Measurements from ENCODE around the gene JARID2.

The JARID2 gene

GRCh38 chr6:15477746-15478145, 231.9 kb downstream of the JARID2 start:
- no peak for DNase-seq

- DNase-seq: no peak
These were observed 233.9 kb downstream of the JARID2 start for GRCh38 chr6:15479761-15480160.

DNA sequence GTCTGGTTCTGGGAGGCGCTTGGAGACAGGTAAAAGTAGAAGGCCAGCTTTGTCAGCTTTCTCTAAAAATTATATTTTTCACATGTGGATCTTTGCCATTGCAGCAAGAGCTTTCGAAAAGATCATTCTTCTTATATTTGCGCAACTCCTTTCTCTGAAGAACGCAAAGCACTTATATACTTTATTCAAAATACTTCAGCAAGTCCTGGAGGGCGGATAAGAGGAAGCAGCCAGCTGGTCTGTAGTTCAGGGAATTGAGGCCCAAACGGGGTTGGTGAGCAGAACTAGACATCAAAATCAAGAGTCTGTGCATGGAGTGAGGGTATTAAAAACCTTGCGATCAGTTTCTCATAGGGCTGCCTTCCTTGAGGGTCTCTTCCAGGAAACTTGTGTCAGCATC, 234.7 kb downstream of the JARID2 start:
- no peak for DNase-seq

GRCh38 chr6:15481390-15482291, 235.8 kb downstream of the JARID2 start:
- peak; percentile 66 for DNase-seq

- no peak for DNase-seq
These were observed 237.2 kb downstream of the JARID2 start for GRCh38 chr6:15483060-15483459.

DNA sequence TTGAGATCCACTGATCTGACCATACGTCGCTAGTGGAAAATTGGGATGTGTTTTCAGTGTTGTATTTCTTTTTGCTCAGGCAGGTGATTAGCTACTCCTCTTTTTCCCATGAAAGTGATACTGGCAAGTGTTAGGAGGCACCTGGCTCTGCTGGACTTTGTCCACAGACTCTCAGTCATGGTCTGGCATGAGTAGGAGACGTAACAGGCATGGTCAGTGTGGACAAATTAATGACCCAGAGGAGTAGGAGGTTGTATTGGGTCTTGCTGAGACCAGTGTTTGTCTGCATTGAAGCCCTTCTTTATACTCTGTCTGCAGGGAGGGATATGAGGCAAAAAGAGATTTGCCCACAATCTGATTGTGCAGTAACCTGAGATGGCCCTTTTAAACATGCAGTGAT, 238.3 kb downstream of the JARID2 start:
- peak; percentile 50 for DNase-seq

DNA sequence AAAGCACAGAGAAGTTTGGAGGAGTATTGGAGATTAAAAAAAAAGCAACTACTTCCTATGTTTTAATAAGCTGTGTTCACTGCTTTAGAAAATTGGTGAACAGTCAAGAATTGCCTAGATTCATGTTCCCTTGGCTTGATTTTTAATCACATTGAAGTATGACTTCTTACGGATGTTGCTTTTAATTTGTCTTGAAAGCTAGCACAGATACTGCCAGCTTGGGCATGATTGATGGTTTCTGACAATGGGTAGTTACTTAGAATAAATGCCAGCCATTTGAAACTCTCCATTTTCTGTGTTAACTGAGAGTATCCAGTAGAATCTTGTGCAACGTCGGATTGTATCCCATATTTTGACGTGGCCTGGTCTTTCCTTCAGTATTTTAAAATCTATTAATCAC, 239.0 kb downstream of the JARID2 start:
- no peak for DNase-seq

- no peak for DNase-seq
These were observed 240.1 kb downstream of the JARID2 start for GRCh38 chr6:15485936-15486335.

DNA sequence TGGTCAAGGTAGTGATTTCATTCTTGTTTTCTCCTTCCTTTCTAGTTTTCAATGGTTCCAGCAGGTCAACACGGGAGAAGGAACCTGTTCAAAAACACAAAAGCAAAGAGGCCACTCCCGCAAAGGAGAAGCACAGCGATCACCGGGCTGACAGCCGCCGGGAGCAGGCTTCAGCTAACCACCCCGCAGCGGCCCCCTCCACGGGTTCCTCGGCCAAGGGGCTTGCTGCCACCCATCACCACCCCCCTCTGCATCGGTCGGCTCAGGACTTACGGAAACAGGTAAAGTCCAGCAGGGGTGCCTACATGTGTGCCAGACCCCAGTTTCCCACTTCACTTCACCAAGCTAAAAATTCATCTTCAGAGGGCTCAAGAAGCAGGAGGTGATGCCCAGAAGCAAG, 241.4 kb downstream of the JARID2 start:
- DNase-seq: no peak

- no peak for DNase-seq
These were observed 243.5 kb downstream of the JARID2 start for GRCh38 chr6:15489261-15489962.

GRCh38 chr6:15490242-15491100, 244.6 kb downstream of the JARID2 start:
- no peak for DNase-seq

- peak; percentile 63 for DNase-seq
These were observed 245.6 kb downstream of the JARID2 start for GRCh38 chr6:15491255-15491985.

- no peak for DNase-seq
These were observed 246.1 kb downstream of the JARID2 start for GRCh38 chr6:15491986-15492269.

- no peak for DNase-seq
These were observed 247.7 kb downstream of the JARID2 start for GRCh38 chr6:15493437-15494168.

DNA sequence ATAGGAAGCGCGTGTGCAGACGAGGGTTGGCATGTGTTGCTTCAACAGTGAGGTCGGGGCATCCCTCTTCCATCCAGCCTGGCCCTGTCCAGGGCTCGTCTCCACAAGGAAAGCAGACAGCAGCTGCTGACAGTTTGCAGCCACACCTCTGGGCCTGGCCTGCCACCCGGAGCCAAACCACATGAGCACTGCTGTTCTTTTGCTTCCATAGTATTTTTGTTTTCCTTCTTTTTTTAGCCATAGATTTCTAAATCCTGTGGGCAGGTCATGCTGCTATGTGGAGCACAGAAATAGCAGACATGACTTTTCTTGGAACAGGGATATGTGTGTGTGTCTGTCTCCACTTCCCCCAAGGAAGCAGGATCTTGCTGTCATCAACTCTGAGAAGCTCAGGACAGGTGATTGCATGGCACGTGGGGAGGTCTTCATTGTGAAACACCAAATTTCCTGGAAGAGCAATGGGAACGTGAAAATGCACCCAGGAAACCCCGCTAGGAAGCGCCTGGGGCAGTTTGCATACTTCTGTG, 249.6 kb downstream of the JARID2 start:
- no peak for DNase-seq

GRCh38 chr6:15496345-15497131, 250.7 kb downstream of the JARID2 start:
- no peak for DNase-seq

- DNase-seq: no peak
These were observed 252.8 kb downstream of the JARID2 start for GRCh38 chr6:15498640-15499039.

GRCh38 chr6:15499125-15499524, 253.3 kb downstream of the JARID2 start:
- DNase-seq: no peak

DNA sequence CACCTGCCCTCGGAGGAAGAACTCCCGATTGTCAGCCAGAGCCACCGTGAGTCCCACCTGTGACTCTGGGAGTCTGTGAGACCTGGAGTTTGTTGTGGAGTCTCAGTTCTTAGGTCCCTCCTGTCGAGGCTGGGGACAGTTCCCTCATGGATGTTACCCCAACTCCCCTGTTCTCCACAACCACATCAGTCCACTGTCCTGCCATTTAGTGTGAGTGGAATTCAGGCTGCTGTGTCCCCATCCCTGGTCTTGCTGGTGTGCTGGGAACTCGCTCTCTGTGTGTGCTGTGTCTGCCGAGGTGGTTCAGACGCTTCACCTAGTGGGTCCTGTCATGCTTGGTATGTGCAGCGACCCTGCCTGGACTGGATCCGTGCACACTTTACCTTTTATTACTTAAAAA, 253.7 kb downstream of the JARID2 start:
- DNase-seq: no peak

DNA sequence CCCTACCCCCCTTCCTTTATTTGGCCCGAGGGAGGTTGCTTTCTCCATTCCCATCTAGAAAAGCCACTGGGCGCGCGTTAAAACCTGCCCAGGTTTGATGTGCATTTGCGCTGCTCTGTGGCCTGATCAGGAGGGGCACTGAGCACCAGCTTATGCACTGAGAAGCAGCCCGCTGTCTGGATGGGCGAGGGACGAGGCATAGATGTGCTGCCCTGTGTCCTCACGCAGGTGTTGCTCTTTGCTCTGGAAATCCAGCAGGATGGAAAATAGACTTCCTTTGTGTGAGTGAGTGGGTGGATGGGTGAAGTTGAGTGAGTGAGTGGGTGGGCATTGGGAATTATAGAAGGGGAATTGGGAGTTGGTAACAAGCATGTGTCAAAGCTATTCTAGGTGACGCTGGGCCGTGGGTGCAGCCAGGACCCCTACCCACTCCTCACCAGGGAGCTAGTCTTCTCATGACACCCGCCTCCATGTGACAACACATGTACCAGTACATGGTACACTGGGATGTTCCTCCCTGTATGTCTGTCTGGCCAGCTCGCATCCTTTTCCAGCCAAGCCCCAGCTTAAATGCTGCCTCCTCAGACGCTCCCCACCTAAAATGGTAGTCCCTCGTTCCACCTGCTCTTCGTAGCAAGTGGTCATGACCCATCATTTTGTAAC, 254.3 kb downstream of the JARID2 start:
- DNase-seq: no peak

Measured in NCI-H510A treated with DMSO at 0.1 percent for 48 hours (cell line).